Measurements from ENCODE around the gene SGPP2.

SGPP2 gene

GRCh38 chr2:222525811-222526210 lies 101.5 kb downstream of the SGPP2 start:
- DNase-seq (ENCODE audit: low spot score) = no peak

DNA sequence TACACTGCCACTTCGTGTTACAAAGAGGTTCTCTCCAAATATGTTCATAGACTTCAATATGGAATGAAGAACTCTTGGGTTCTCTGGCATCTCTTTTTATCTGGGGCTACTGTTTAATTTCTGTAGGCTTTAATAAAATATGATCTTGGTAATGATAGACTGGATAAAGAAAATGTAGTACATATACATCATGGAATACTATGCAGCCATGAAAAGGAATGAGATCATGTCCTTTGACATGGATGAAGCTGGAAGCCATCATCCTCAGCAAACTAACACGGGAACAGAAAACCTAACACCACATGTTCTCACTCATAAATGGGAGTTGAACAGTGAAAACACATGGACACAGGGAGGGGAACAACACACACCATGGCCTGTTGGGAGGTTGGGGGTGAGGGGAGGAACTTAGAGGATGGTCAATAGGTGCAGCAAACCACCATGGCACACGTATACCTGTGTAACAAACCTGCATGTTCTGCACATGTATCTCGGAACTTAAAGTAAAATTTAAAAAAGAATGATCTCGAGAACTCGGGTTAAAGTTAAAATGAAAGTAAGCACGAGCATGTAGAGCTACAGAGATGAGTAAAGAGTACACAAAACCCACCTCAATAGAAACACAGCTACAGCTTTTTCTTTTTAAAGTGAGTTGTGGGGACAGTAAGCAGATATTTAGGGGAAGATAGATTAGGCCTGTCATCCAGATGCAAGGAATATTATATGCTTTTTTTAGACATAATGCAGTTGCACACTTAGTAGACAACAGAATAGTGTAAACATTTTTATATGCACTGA lies 102.3 kb downstream of the SGPP2 start:
- no peak for DNase-seq (ENCODE audit: low spot score)

- DNase-seq (ENCODE audit: low spot score) = no peak
Measured at GRCh38 chr2:222532315-222532714, 108.0 kb downstream of the SGPP2 start.

GRCh38 chr2:222535477-222535876 lies 111.1 kb downstream of the SGPP2 start:
- no peak for DNase-seq (ENCODE audit: low spot score)

DNA sequence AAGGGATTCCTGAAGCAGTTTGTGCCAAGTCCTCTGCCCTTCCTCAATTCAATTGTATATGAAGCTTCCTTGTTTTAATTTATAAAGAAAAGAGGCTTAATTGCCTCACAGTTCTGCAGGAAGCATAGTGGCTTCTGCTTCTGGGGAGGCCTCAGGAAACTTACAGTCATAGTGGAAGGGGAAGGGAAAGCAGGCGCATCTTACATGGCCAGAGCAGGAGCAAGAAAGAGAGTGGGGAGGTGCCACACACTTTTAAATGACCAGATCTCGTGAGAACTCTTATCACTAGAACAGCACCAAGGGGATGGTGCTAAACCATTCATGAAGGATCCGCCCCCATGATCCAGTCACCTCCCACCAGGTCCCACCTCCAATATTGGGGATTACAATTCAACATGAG lies 114.2 kb downstream of the SGPP2 start:
- no peak for DNase-seq (ENCODE audit: low spot score)

DNA sequence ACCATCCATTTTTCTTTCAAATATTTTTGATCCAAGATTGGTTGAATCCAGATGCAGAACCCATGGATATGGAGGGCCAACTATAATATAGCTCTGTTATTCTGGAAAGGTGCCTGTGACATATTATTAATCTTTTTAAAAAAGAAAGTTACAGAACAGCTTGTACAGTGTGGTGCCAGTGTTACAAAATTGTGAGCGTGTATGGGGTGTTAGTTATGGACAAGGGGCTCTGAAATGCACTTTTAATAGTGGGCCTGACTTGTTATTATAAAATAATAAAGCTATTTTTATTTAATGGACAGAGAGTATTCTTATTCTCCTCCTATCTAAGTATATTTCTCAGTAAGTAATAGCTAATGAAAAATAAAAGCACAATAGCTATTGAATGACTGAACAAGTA lies 120.3 kb downstream of the SGPP2 start:
- no peak for DNase-seq (ENCODE audit: low spot score)

DNA sequence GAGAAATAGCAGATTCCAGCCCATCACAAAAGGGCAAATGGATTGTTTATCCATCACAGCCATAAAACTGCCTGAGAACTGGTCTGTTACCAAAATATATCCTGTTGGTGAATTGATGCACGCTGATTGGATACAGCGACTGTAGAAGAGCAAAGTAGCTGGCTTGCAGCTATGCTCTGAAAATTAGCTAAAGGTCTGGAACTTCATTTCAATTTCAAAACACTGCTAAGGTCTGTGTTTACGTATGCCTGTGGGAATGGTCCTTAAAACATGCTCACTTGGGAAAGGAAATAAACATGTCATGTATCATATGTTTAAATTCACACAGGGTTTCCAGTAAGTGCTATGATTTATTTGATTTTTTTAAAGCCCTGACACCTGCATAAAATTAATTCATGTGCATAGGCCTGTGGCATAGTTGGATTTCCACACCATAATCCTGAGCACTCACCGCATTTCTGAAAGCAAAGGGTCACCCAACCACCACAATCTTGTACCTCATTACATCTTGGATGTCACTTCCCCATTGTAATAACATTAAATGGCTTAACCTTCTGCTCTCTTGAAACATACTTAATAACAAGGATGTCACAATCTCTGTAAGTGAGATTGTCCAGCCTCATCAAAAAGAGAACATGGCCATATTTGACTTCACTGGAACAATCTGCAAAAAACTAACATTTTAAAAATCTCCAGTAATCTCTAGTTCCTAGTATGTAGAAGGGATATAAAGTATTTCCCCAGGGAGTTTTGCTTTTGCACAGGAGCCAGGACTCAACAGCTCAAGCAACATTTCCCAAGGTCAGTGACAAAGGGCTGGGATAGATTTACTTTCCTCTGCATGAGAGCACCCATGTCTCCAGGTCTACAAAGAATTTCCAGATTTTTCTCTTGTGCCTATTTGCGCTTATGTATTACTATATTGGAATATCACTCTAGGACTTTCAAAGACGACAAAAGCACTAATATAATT lies 121.8 kb downstream of the SGPP2 start:
- DNase-seq (ENCODE audit: low spot score) = no peak

- DNase-seq (ENCODE audit: low spot score) = no peak
Measured at GRCh38 chr2:222547083-222547482, 122.7 kb downstream of the SGPP2 start.

- no peak for DNase-seq (ENCODE audit: low spot score)
Measured at GRCh38 chr2:222548992-222549391, 124.6 kb downstream of the SGPP2 start.

DNA sequence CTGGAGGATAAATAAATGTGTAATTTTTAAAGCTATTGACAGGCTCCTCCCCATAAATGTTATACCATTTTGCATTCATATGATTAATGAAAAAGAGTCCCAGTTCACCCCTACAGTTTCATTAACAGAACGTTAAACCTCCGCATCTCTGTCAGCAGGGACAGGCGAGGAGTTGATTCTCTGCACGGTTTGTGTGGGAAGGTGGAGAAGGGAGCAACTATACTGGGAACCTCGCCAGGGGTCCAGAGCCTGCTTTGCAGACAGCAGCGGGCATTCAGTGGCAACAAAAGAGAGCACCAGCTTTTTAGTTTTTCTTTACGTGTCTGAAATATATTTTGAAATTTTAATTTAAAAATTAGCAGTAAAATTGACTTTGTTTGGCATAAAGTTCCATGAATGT lies 130.2 kb downstream of the SGPP2 start:
- DNase-seq (ENCODE audit: low spot score) = no peak

GRCh38 chr2:222561151-222561550 lies 136.8 kb downstream of the SGPP2 start:
- no peak for DNase-seq (ENCODE audit: low spot score)

GRCh38 chr2:222561817-222562645 lies 137.7 kb downstream of the SGPP2 start:
- peak; percentile 52 for DNase-seq (ENCODE audit: low spot score)

GRCh38 chr2:222563106-222563718 lies 138.9 kb downstream of the SGPP2 start:
- no peak for DNase-seq (ENCODE audit: low spot score)

- DNase-seq (ENCODE audit: low spot score) = no peak
Measured at GRCh38 chr2:222563936-222564335, 139.6 kb downstream of the SGPP2 start.

DNA sequence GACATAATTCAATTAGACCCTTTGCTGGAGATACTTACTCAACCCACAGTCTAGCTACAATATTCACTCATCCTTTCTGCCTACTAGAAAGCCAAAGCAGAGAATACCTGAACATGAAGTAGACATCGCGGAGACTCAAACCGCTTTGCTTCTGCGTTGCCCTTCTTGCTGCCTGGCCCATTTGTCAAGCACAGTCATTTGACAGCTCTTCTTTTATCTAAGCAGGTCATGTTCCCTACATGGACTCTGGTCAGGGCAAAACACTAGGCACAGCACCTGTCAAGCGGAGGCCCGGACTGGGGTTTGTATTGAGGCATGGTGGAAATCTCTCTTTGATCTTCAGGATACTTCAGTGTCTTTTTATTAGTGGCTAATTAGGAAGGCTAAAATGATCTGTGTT lies 141.9 kb downstream of the SGPP2 start:
- no peak for DNase-seq (ENCODE audit: low spot score)

DNA sequence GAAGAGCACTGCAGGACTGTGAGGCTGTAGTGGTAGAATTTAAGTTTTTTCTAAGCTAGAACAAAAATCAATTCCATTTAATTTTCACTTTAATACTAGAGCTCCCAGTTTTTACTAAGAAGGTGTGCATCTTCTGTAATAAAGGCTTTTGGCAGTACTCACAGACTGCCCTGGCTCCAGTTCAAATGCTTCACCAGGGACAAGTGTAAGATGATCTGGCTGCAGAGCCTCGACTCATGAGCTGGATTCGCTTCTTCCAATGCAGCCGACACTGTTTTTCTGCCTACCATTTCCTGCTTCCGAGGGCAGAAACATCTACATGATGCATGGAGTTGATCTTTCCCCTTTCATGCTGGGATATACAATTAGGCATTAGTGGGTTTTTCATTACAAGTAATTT lies 144.5 kb downstream of the SGPP2 start:
- no peak for DNase-seq (ENCODE audit: low spot score)

DNA sequence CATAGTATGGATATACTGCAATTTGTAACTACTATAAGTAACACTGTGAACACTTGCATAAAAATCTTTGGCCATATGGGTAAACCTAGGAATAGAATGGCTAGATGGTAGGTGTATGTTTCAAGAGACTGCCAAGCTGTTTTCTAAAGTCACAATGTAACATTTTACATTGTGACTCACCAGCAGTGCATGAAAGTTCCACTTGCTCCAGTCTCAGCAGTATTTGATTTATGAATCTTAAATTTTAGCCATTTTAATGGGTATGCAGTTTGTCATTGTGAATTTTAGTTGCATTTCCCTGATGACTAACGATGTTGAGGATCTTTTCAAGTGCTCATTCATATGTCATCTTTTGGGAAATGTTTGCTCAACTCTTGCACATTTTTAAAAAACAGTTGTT lies 145.5 kb downstream of the SGPP2 start:
- no peak for DNase-seq (ENCODE audit: low spot score)

DNA sequence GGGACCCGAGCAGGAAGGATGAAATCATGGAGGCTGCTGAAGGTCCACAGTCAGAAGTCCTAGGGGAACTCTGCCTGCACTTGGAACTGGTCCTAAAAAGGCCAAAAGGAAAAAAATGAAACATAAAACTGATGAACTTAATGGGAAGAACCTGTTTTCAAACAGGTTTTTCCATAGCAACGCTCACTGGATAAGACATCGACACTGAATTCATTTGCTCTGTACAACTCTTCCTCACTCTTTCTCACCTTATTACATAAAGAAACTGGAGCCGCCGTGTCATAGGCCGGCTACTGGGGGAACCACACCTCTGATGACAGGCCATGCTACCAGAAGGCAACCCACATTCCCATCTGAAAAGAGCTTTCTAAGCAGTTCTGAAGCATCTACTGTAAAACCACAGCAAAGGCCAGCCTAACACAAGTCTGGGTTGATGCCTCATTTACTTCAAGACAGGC lies 147.9 kb downstream of the SGPP2 start:
- DNase-seq (ENCODE audit: low spot score) = no peak

DNA sequence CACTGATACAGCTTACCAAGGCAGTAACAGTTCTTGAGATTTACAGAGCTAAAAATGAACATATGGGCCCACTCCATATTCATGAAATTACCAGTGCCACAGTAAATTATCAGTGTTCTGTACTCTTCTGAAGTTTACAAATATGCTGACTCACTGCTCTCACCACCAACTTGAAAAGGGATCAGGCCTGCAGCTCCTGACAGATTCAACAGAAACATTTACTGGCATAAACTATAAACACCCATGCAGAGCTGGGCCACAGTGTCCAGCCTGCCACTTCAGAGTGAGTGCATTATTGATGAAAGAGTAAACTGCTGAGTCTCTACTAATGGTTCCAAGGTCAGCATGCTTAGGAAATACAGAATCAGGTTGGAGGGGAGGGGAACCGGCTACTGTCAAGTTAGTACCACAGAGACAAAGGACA lies 148.4 kb downstream of the SGPP2 start:
- DNase-seq (ENCODE audit: low spot score) = no peak

DNA sequence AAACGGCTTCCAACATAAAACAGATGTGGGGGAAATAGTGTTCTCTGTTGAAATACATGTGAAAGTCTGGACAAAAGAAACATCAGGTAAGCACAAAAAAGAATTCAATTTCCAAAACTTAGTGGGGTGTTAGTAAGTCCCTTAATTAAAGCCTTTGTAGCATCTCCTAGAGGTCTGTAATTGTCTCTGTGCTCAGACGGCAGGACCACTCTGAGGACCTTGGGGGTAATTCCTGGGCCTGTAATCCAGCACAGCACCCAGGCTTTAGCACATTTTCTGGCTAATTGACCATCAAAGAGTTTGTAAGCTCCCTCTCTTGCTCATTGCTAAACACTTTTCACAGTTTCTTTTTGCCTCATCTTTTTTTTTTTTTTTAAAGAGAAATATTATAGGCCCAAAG lies 151.3 kb downstream of the SGPP2 start:
- no peak for DNase-seq (ENCODE audit: low spot score)

Measured in kidney capillary endothelial cell (primary cell).